ENCODE results near the gene RNF149.
"Not testable (repeated sequence)": the region's sequence is repeated elsewhere in the genome, so short reads cannot be mapped to it uniquely, and the experiment has no call there.

Gene RNF149

DNA sequence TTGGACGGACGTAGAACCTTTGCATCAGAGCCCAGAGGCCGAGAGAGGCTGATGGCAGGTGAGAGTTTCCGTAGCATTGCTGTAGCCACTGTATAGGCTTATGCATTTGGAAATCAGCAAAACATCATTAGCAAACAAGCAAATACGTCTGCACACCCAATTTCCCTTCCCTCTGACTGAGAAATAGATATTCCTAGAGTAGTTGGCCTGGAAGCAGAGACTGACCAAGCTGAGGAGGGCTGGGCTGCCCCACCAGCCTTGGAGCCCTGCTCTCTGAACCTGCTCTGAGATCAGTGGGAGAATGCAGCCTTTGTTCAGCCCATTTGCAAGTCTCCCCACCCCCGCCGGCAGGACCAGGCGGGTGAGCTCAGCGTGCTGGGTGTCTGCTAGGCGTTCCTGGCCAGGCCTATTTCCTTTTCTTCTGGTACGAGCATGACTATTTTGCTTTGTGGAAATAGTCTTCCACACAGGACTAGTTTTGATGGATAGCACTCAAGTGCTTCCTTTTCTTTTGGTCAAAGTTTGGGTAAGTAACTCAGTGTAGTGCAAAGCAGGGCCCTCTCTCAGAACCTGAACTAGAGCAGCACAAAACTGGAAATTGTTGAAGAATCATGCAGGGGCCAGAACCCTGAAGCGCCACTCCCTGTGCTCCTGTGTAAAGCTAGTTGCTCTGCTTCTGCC lies 21.9 kb upstream of the RNF149 start:
- DNase-seq = peak; percentile 79

DNA sequence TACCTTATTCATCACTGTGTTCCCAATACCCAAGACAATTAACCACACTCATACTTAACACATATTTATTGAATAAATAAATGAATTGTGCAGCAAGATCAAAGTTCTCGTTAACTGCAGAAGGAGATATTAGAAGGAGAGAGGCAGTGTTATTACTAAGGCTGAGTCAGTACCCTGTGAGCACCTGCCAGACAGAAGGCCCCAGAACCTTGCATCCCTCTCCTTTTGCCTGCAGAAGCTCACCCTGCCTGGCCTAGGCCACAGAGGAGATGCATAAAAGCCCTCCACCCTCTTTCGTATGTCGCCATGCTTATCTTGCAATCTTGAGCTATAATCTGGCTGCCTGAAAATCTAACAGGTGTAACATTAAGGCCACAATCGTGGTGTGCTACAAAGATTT lies 20.5 kb upstream of the RNF149 start:
- DNase-seq = no peak

DNA sequence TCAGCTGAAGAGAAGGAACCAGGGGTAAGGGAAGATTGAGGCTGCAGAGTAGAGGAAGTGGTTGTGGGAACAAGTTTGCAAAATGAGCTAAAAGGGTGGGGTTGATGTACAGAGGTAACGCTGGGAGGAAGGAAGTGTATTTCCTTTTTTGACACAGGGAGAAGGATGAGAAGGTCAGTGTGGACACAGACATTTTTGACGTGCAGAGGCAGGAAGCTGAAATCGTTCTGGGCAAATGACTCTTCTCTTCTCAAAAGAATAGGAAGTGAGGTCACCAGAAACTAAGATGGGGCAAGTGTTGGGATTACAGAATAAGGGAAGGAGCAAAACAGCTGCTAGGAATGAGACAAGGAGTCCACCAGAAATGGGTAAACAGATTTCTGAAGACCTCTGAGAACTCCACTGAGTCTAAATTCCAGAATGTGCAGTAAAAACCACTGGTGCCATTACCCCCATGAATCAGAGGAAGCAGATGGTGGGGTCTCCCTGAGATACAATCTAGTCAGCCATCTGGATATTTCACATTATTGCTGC lies 20.0 kb upstream of the RNF149 start:
- DNase-seq = peak; percentile 46

DNA sequence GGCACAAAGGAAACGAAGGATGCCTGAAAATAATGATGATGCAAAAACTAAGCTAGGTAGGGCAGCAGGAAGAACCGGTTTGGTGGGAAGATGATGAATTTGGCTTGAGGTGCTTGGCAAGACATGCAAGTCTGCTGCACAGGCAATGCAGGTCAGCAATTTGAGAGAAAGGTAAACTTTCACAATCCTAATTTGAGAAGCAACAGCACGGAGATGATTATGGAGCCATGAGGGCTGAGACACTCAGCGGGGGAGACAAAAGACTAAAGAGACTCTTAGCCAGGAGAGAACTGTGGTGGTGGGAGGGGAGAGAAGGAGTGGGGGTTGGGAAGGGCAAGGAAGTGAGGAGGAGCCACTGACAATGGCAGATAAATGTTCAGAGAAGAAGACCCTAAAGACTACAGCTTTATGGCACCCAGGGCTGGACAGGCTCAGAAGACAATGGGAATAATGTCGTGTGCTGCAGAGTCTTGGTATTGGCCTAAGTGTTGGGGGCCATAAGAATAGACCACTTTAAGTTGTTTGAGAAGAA lies 19.4 kb upstream of the RNF149 start:
- DNase-seq = no peak

DNA sequence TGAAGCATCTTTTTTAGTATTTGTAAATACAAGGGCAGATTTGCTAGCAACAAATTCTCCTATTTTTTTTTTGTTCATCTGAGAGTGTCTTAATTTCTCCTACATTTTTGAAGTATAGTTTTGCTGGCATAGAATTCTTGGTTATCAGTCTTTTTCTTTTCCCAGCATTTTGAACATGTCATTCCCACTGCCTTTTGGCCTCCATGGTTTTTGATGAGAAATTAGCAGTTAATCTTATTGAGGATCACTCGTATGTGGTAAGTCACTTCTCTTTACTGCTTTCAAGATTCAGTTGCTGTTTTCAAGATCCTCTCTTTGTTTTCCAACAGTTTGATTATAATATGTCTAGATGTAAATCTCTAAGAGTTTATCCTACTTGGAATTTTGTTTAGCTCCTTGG lies 16.9 kb upstream of the RNF149 start:
- no peak for DNase-seq

DNA sequence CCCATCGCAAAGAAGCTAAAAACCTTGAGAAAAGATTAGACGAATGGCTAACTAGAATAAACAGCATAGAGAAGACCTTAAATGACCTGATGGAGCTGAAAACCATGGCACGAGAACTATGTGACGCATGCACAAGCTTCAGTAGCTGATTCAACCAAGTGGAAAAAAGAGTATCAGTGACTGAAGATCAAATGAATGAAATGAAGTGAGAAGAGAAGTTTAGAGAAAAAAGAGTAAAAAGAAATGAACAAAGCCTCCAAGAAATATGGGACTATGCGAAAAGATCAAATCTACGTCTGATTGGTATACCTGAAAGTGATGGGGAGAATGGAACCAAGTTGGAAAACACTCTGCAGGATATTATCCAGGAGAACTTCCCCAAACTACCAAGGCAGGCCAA lies 8.1 kb upstream of the RNF149 start:
- not testable (repeated sequence) for DNase-seq

DNA sequence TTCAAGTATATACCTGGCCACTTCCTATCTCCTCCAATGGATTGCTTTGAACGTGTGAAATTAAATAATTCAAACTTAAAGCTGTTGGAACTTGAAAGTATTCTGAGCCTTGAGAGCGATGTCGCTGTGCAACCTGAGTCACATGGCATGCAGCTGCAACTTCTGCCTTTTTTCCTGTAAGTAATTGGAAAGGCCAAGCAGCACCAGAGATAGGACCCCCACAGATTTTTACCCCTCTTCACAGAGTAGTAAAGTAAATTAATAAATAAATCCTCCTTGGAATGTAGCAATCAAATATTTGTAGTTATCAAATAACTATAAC lies 3.2 kb upstream of the RNF149 start:
- no peak for DNase-seq

DNA sequence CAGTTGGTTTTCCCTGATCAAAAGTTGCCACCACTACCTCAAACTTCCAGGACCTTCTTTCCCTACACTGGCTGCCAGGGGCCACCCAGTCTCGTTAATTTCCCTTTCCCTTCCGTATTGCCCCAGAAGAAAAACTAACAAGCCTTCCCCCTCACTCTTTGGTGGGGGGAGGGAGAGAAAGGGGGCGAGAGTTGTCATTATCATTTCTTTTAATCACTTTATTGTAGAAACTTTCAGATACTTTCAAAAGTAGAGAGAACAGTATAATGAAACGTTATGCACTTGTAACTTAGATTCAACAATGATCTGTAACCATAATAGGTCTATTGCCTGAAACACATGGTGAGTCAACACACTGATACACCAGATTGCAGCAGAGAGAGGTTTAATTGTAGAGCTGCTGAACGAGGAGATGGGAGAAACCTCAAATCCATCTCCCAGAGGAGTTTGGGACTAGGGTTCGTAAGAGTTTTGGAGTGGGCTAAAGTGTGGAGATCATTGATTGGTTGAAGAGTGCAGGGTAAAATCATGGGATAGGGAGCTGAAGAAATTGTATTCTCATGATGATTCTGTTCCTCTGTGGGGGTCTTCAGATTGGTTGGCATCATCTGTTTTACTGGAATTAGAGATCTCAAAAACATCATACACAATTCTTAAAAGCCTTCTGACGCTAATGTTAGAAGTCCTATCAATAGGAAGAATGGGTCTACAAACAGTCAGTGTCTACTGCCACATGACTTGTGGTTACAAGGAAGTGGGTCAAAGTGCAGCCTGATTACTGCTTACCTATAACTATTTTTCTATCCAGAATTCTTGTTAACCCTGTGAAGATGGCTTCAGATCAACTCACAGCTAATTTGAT lies 2.6 kb upstream of the RNF149 start:
- no peak for DNase-seq

DNA sequence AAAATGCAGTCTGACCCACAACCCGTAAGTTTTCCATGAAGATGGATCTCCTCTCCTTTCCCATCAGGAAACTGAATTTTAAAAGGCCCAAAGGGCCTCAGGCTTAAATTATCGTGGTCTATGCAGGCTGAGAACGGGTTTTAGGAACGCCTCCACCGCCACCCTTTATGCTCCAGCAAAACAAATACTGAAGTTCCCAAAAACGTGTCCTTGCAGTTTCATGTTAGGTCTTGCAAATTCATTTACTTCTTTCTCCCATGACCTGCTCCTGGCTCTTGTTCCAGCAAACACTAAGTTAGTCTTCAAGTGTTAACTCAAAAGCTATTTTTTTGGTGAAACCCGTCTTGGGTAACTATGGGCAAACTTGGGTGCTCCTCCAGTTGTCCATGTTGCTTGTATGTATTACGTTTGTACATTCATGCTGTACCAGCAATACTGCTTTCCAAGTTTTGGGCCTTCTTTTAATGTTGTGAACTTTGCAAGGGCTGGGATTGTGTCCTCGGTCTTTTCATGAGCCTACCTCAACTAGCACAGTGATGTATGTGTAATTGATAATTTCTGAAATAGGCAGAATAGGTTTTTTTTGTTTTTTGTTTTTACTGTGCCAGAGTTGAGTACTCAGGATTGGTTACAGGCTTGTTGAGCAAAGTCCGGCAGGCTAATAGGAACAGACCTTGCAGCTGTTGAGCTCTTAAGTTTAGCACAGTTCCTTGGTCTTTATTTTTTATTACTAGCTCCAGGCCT lies 1.8 kb upstream of the RNF149 start:
- DNase-seq = no peak

DNA sequence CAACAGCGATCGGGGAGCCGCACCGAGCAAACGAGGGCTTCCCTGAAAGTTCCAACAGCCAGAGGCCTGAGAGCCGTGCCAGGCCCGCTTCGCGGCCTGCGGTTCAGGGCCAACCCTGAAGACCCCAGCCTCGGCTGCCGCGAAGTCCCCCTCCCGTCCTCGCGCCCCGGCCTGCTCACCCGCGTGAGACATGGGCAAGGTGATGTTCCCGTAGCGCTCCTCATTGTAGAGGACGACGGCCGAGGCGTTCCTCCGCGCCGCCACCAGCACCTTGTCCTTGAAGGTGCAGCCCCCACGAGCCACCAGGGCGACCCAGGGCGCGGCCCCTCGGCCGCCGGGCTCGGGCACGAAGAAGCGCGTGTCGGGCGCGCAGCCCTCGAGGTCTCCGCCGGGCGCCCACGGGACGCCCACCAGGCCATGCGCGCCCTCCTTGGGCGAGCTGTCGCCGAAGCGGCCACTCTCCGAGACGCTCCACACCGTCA lies 510 bp downstream of the RNF149 start:
- no peak for DNase-seq

DNA sequence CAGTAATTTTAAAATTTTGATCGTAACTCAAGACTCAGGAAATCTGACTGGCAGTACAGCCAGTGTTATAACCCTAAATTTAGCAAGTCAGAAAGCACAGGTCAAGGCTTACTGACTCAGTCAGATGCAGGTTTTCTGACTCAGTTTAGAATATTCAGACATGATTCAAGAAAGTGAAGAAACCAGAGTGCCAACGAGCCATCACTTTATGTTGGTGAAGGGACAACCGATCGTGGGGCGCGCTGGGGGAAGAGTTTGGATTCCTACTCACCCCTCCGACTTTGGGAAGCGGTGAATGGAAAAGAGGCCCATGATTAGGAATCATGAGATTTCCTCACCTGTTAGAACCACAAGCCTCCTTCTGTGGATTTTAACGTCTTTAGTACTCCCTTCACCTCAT lies 998 bp downstream of the RNF149 start:
- no peak for DNase-seq

DNA sequence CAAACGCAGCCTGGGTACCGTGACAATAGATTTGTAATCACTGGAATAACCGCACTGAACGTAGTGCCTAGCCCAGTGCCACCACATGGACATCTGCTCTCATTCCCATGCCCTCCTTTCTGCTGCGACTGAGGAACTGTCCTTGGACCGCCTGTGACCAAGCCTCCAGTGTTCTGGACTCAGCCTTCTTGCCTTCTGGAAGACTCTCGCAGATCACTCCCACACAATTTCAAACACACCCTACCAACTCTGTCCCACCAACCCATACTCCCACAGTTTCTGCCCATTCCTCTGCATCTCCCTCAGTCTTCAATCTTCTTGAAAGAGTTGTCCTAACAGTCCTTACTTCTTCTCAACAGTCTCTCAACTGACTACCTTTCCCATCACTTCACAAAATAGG lies 2.1 kb downstream of the RNF149 start:
- no peak for DNase-seq

DNA sequence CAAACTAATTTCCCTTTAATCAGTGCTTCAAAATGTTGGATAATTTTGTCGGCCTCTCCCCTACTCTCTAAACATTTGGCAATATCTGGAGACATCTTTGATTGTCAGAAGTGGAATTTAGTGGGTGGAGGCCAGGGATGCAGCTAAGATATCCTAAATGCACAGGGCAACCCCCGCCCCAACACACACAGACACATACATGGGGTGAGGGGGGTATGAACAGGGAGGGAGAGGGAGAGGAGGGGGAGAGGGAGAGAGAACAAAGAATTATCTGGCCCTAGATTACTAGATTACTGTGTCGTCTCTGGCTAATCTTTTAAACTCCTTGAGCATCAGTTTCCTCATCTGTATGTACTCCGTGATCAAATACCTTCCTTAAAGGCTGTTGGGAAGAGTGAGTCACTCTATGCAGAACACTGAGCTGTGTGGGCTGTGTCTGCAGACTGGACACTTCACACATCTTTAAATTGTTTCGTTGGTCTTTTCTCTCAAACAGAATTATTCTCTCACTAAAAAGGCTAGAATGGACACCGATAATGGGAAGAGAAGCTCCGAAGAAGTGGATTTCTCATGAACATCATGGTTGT lies 2.9 kb downstream of the RNF149 start:
- DNase-seq = no peak

DNA sequence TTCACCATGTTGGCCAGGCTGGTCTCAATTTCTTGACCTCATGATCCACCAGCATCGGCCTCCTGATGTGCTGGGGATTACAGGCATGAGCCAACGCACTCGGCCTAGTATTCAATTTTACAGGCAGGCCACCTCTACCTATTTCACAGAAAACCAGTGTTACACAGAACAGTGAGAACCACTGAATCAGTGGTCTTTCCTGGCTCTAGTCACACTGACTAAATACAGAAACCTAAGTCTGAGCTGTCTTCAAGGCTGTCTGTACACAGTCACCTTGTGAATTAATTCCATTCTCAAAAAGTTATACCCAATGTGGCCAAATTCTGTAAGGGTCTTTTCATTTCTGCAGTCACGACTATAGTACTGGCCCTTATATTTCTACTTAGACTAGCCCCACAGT lies 3.5 kb downstream of the RNF149 start:
- DNase-seq = no peak

DNA sequence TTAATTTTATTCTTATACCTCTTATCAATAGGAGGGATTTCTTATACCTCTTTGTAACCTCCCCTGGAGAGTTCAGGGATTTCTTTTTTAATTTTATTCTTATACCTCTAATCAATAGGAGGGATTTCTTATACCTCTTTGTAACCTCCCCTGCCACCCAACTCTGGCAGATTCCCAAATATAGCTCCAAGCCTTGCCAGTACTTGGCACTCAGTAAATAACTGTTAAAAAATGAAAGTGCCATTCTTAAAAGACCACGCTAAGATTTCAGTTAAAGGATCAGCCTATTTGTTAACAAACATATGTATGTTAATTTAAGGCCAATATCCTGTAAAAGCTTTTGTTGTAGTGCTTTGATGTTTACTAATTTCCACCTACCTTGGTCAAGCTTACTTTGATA lies 4.8 kb downstream of the RNF149 start:
- no peak for DNase-seq

DNA sequence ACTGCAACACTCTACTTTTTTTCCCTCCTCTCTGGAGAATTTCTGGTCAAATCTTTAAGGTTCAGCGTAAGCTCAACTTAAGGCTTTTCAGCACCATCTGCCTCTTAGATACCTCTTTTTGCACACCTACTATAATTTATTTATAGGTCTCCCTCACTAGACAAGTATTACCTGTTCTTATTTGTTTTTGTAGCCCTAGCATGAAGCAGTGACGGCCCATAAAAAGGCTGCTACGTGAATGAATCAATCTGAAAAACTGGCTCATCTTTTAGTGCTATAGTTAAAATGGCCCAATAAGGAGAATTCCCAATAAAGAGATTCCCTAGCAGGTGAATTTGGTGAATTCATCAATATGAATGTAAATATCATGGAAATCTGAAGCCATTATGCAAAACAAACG lies 6.5 kb downstream of the RNF149 start:
- no peak for DNase-seq

DNA sequence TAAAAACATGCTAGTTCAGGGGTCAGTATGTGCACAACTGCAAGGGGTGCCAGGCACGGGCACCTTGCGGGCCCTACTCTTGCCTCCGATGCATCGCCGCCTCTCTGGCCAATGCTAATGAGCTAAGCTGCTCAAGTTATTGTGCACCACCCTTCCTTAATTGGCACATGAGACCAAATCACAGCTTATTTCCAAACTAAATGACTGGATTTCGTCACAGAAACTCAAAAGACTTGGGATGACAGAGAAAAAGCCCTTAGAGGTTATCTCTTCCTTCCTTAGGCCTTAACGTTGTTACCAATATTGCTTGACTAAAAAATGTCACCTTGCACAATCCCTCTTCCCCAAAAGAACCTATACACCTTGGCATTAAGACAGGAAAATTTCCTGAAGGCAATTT lies 7.7 kb downstream of the RNF149 start:
- DNase-seq = no peak

DNA sequence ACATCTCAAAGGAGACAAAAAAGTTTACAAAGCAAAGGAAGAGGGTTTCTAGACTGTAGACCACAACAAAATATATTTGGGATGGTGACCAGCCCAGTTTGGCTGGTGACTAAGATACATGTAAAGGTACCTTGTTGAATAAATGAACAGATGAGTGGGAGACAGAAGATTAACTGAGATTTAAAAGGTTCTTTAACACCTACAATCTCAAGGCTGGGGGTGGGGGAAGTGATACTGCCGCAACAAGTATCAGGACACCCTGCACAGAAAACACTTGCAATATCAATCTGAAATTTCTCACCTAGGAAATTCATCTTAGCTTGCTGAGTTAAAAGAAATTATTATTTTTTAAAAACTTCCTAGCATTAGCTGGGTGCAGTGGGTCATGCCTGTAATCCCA lies 8.3 kb downstream of the RNF149 start:
- DNase-seq = no peak

DNA sequence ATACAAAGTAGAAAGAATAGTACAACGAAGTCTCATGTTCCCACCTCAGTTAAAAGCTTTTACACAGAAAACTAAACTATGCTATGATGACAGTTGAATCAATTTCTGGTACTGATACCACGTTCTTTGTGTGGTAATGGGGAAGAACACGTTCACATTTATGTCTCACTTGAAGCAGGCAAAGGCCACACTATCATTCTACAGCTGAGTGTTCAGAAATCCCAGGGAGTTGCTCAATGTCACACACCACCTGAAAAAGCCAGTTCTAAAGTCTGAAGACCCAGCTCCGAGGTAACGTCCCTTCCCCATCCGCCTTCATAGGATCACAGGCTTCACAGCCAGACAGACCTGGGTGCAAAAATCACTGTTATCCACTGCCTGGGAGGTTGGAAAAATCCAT lies 8.9 kb downstream of the RNF149 start:
- no peak for DNase-seq

DNA sequence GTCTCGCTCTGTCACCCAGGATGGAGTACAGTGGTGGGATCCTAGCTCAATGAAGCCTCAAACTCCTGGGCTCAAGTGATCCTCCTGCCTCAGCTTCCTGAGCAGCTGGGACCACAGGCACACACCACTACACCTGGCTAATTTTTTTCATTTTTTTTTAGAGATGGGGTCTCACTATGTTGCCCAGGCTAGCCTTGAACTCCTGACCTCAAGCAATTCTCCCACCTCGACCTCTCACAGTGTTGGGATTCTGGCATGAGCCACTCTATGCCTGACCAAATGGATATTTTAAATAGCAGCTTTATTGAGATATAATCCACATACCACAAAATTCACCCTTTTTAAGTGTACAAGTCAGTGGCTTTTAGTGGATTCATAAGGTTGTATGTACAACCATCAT lies 11.1 kb downstream of the RNF149 start:
- no peak for DNase-seq

DNA sequence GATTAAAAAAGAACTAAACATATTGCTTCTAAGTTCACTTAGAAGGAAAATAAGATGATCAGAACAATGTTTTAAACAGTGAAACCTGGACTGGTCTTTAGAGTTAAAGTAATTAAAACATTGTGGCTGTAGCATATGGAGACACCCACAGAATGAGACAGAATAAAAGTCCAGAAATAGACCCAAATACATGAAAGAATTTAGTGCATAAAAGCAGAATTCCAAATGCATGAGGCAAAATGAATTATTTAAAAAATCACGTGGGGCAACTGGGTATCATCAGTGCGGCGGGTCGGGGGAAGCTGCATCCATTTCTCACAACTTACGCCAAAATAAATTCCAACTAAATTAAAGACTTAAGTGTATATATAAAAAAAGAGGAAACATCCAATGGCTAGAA lies 12.1 kb downstream of the RNF149 start:
- no peak for DNase-seq

DNA sequence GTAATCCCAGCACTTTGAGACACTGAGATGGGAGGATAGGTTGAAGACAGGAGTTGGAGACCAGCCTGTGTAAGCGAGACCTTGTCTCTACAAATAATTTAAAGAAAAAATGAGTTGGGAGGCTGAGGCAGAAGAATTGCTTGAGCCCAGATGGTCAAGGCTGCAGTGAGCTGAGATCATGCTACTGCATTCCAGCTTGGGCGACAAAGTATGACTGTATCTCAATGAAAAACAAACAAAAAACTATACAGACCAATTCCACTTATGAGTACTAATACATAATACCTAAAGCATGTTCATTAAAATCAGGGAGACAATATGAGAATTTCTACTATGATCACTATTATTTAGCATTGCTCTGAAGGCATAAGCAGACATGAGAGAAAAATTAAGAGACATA lies 12.6 kb downstream of the RNF149 start:
- no peak for DNase-seq

DNA sequence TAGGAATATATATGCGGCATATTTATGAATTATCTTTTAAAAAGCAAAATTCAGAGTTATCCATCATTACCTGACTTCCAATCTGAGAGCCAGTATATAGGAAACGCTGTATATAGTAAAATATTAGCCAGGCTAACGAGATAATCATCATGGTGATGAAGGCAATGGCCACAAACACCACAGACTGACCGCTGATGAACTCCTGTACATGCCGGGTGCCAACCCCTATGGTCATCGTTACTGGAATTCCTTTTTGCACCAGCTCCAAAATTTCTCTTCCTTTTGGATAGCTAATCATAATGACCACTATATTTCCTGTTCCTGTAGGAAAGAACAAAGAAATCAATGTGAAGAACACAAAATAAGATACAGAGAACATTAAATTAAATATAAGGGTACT lies 13.6 kb downstream of the RNF149 start:
- DNase-seq = no peak

Data from midbrain (tissue), 1 donor.